HEK293T (cell line): ENCODE data around the gene PPL.

Source experiments
- ARNT ChIP-seq: fragments of 450-650 bp; IDR thresholded peaks from 2 replicates; pipeline ENCODE4 v1.6.1; 2017; ENCODE audit warnings: mild to moderate bottlenecking
- ELF4 ChIP-seq: fragments of 450-650 bp; IDR thresholded peaks from 2 replicates; pipeline ENCODE4 v1.6.1; 2017; ENCODE audit warnings: antibody characterized with exemption
- FOXA1 ChIP-seq: fragments of 450-650 bp; IDR thresholded peaks from 2 replicates; pipeline ENCODE4 v1.6.1; 2016; ENCODE audit warnings: mild to moderate bottlenecking
- FOXK2 ChIP-seq: fragments of 450-650 bp; IDR thresholded peaks from 2 replicates; pipeline ENCODE4 v1.6.1; 2016; ENCODE audit warnings: mild to moderate bottlenecking
- FOXM1 ChIP-seq: fragments of 450-650 bp; IDR thresholded peaks from 2 replicates; pipeline ENCODE4 v1.6.1; 2017; ENCODE audit warnings: mild to moderate bottlenecking, borderline replicate concordance
- HDGF ChIP-seq: fragments of 450-650 bp; IDR thresholded peaks from 2 replicates; pipeline ENCODE4 v1.6.1; 2017; ENCODE audit warnings: antibody characterized with exemption, borderline replicate concordance
- L3MBTL2 ChIP-seq: fragments of 450-650 bp; conservative IDR thresholded peaks from 2 replicates; pipeline ENCODE4 v1.6.1; 2016; ENCODE audit warnings: mild to moderate bottlenecking
- LEF1 ChIP-seq: fragments of 450-650 bp; IDR thresholded peaks from 2 replicates; pipeline ENCODE4 v1.6.1; 2017; ENCODE audit warnings: mild to moderate bottlenecking, borderline replicate concordance
- NFRKB ChIP-seq: fragments of 450-650 bp; IDR thresholded peaks from 2 replicates; pipeline ENCODE4 v1.6.1; 2016; ENCODE audit warnings: mild to moderate bottlenecking, moderate library complexity
- SP1 ChIP-seq: fragments of 450-650 bp; IDR thresholded peaks from 2 replicates; pipeline ENCODE4 v1.6.1; 2017
- SUZ12 ChIP-seq: fragments of 450-650 bp; IDR thresholded peaks from 2 replicates; pipeline ENCODE4 v1.6.1; 2016; ENCODE audit warnings: mild to moderate bottlenecking
- TARDBP ChIP-seq: fragments of 450-650 bp; IDR thresholded peaks from 2 replicates; pipeline ENCODE4 v1.6.1; 2016
- ZNF384 ChIP-seq: fragments of 450-650 bp; IDR thresholded peaks from 2 replicates; pipeline ENCODE4 v1.6.1; 2016
- TF ChIP-seq, protein P1 (sequence below): fragments of 450-650 bp; IDR thresholded peaks from 2 replicates; pipeline ENCODE4 v1.6.1; 2016

DNA sequence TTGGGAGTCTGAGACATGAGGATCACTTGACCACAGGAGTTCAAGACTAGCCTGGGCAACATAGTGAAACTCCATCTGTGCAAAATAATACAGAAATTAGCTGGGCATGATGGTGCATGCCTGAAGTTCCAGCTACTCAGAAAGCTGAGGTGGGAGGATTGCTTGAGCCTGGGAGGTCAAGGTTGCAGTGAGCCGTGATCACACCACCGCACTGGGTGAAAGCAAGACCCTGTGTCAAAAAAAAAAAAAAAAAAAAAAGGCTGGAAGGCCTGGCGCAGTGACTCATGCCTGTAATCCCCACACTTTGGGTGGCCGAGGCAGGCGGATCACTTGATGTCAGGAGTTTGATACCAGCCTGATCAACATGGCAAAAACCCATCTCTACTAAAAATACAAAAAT lies 81.6 kb downstream of the PPL start:
- TF ChIP-seq TARDBP (no peak), HDGF (no peak), NFRKB (no peak), FOXM1 (no peak), SP1 (no peak), FOXA1 (no peak), ELF4 (no peak), ARNT (no peak), ZNF384 (no peak), L3MBTL2 (no peak), FOXK2 (no peak), LEF1 (no peak), SUZ12 (no peak)
- TF ChIP-seq, protein P1, sequence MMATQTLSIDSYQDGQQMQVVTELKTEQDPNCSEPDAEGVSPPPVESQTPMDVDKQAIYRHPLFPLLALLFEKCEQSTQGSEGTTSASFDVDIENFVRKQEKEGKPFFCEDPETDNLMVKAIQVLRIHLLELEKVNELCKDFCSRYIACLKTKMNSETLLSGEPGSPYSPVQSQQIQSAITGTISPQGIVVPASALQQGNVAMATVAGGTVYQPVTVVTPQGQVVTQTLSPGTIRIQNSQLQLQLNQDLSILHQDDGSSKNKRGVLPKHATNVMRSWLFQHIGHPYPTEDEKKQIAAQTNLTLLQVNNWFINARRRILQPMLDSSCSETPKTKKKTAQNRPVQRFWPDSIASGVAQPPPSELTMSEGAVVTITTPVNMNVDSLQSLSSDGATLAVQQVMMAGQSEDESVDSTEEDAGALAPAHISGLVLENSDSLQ, result no peak
